HG02759 (cell line): ENCODE results near the gene PIK3C2G.

ENCODE experiments used
- ATAC-seq: cut with Tn5 transposase; IDR thresholded peaks from one replicate; pipeline ENCODE4 v1.9.1; 2021; ENCODE audit warnings: mild to moderate bottlenecking, moderate library complexity; ENCODE audit not compliant: unreplicated experiment

Gene PIK3C2G

GRCh38 chr12:18340186-18340585 lies 78.9 kb downstream of the PIK3C2G start:
- ATAC-seq = no peak

- no peak for ATAC-seq
These were observed 79.5 kb downstream of the PIK3C2G start for GRCh38 chr12:18340786-18341185.

GRCh38 chr12:18343708-18344107 lies 82.4 kb downstream of the PIK3C2G start:
- no peak for ATAC-seq

GRCh38 chr12:18345021-18345735 lies 83.9 kb downstream of the PIK3C2G start:
- ATAC-seq = no peak

- no peak for ATAC-seq
These were observed 91.0 kb downstream of the PIK3C2G start for GRCh38 chr12:18352312-18352711.

GRCh38 chr12:18355429-18355828 lies 94.1 kb downstream of the PIK3C2G start:
- no peak for ATAC-seq

- no peak for ATAC-seq
These were observed 96.8 kb downstream of the PIK3C2G start for GRCh38 chr12:18358077-18358476.

- ATAC-seq = no peak
These were observed 97.6 kb downstream of the PIK3C2G start for GRCh38 chr12:18358930-18359329.

GRCh38 chr12:18361433-18361832 lies 100.1 kb downstream of the PIK3C2G start:
- ATAC-seq = no peak

- ATAC-seq = no peak
These were observed 102.0 kb downstream of the PIK3C2G start for GRCh38 chr12:18363321-18363720.

GRCh38 chr12:18368594-18368993 lies 107.3 kb downstream of the PIK3C2G start:
- ATAC-seq = no peak

GRCh38 chr12:18373181-18373580 lies 111.9 kb downstream of the PIK3C2G start:
- ATAC-seq = no peak

- no peak for ATAC-seq
These were observed 113.8 kb downstream of the PIK3C2G start for GRCh38 chr12:18375131-18375530.

GRCh38 chr12:18375583-18375982 lies 114.3 kb downstream of the PIK3C2G start:
- no peak for ATAC-seq

GRCh38 chr12:18382236-18382885 lies 121.0 kb downstream of the PIK3C2G start:
- ATAC-seq = no peak

GRCh38 chr12:18383203-18383602 lies 121.9 kb downstream of the PIK3C2G start:
- ATAC-seq = no peak

- no peak for ATAC-seq
These were observed 126.4 kb downstream of the PIK3C2G start for GRCh38 chr12:18387706-18388105.

GRCh38 chr12:18389820-18390219 lies 128.5 kb downstream of the PIK3C2G start:
- no peak for ATAC-seq

- no peak for ATAC-seq
These were observed 129.8 kb downstream of the PIK3C2G start for GRCh38 chr12:18391151-18391550.

GRCh38 chr12:18394742-18395141 lies 133.4 kb downstream of the PIK3C2G start:
- no peak for ATAC-seq

- ATAC-seq = no peak
These were observed 138.9 kb downstream of the PIK3C2G start for GRCh38 chr12:18400186-18400585.

- ATAC-seq = no peak
These were observed 141.7 kb downstream of the PIK3C2G start for GRCh38 chr12:18402872-18403611.
